Measurements from ENCODE around the gene PSTPIP1. TPM values are rescaled to one million over a fixed set of nuclear protein-coding genes. Genes with fewer than 3 reads are reported as not detected.

PSTPIP1 gene
- polyA plus RNA-seq, 3 donors: 1.9 to 18.1 (median 9.1) TPM

GRCh38 chr15:76976141-76976540 is 18.8 kb upstream of the PSTPIP1 start:
- no peak overlapping the region for H3K27ac ChIP-seq (ENCODE audit: low read depth, low read length)
- WGBS, 3 donors: 60 to 100% (median 97%) methylated on average over 1 of the region's 1 CpG

DNA sequence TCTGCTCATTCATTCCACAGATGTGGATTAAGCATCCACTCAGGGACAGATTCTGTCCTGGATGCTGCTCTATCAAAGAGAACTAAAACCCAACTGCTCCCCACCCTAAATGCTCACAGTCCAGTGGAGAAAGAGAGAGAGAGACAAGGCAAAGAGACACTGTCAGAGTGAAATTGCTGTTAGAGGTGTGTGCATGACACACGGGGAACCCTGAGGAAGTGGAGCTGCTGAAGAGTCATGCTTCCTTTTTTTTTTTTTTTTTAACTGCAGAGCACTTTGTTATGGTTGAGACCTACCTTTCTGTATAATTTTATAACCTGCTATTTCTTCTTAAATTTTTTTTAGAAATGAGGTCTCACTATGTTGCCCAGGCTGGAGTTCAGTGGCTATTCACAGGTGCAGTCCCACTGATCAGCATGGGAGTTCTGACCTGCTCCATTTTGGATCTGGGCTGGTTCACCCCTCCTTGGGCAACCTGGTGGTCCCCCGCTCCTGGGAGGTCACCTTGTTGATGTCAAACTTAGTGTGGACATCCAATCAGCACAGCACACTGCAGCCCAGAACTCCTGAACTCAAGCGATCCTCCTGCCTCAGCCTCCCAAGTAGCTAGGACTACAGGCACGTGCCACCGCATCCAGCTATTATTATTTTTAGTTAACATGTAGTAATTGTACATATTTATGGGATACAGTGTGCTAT is 18.2 kb upstream of the PSTPIP1 start:
- 80 to 94% (median 84%) methylated on average over 5 of the region's 5 CpGs for WGBS, 3 donors
- H3K27ac ChIP-seq (ENCODE audit: low read depth, low read length): no peak overlapping the region

DNA sequence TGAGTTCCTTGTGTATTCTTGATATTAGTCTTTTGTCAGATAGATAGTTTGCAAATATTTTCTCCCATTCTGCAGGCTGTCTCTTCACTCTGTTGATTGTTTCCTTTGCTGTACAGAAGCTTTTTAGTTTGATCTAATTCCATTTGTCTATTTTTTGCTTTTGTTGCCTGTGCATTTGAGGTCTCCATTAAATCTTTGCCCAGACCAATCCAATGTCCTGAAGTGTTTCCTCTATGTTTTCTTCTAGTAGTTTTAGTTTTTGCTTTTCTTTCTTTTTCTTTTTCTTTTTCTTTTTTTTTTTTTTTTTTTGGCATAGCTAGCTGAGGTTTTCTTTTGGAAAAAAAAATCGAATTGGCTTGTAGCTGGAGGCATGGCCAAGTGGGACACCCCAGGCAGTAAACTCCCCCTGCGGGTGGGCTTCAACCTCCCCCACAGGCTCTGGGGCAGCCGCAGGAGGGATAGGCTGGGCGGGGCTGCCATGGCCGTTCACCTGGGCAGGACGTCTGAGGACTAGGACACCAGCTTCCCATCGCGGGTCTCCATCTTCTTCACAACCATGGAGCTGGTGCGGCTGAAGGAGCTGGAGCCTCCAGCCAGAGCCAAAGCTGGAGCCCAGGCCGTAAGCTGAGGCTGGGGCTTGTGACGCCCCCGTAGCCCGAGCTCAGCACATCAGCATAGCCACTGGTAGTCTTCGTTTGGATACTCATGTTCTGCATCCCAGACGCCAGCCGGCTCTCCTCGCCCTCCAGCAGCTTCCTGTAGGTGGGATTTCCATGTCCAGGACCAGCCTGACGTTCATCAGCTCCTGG is 16.2 kb upstream of the PSTPIP1 start:
- no peak overlapping the region for H3K27ac ChIP-seq (ENCODE audit: low read depth, low read length)
- 90 to 95% (median 94%) methylated on average over 18 of the region's 18 CpGs for WGBS, 3 donors

DNA sequence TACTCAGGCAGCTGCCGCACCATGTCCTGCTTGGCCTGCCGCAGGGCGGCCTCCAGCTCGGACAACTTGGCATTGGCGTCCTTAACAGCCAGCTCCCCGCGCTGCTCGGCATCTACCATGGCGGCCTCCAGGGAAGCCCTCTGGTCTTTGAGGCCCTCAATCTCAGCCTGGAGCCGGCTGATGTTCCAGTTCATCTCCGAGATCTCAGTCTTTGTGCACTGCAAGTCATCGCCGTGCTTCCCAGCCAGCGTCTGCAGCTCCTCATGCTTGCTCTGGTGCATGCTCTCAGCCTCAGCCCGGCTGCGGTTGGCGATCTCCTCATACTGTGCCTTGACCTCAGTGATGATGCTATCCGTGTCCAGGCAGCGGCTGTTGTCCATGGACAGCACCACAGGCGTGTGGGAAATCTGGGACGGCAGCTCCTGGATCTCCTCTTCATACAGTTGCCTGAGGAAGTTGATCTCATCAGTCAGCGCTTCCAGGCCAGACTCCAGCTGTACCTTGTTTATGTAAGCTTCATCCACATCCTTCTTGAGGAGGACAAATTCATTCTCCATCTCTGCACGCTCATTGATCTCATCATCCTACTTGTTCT is 15.5 kb upstream of the PSTPIP1 start:
- no peak overlapping the region for H3K27ac ChIP-seq (ENCODE audit: low read depth, low read length)
- 92 to 94% (median 93%) methylated on average over 23 of the region's 23 CpGs for WGBS, 3 donors

- WGBS, 3 donors: 90 to 95% (median 94%) methylated on average over 7 of the region's 7 CpGs
- H3K27ac ChIP-seq (ENCODE audit: low read depth, low read length): no peak overlapping the region
These were observed 14.9 kb upstream of the PSTPIP1 start for GRCh38 chr15:76979996-76980520.

GRCh38 chr15:76982356-76982755 is 12.6 kb upstream of the PSTPIP1 start:
- WGBS, 3 donors: 86 to 90% (median 87%) methylated on average over 9 of the region's 9 CpGs

GRCh38 chr15:76982756-76983155 is 12.2 kb upstream of the PSTPIP1 start:
- 76 to 79% (median 78%) methylated on average over 6 of the region's 6 CpGs for WGBS, 3 donors
- no peak overlapping the region for H3K27ac ChIP-seq (ENCODE audit: low read depth, low read length)

More at GRCh38 chr15:76982356-76982755, 12.6 kb upstream of the PSTPIP1 start:
- H3K27ac ChIP-seq (ENCODE audit: low read depth, low read length): no peak overlapping the region

DNA sequence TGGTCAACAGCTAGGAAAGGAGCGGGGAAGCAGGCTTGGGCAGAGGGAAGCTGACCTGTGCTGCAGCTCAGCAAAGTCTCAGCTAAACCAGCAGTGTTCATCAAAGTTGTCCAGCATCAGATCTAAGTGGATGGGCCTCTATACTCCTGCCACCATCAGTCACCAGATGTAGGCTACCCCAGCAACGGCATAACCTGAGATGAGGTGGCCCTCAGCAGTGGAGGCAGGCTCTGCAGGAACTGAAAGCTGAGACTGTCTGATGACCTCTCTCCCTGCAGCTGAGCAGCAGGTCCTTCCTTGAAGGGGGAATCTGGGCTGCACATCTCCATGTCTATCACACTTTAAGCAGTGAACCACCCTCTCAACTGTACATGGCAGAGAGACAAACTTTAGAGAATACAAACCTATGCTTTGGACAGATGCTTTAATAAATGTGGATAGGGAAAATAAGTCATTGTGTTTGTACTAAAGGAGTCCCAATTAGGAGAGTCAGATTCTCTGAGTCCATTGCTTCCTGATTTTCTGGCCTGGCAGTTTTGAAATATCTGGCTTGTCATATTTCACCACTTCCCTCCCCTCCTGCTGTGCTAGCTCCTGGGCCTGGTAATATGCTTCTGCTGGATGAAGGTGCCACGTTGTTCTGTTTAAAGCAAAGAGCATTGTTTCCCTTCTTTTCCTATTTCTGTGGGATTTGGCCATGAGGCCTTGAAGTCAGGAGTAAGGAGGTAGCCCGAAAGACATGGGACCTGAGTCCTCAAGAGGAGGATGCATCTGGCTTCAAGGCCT is 11.1 kb upstream of the PSTPIP1 start:
- no peak overlapping the region for H3K27ac ChIP-seq (ENCODE audit: low read depth, low read length)
- 62 to 85% (median 72%) methylated on average over 4 of the region's 4 CpGs for WGBS, 3 donors

GRCh38 chr15:76986743-76987142 is 8.2 kb upstream of the PSTPIP1 start:
- 59 to 90% (median 82%) methylated on average over 3 of the region's 3 CpGs for WGBS, 3 donors
- H3K27ac ChIP-seq (ENCODE audit: low read depth, low read length): no peak overlapping the region

DNA sequence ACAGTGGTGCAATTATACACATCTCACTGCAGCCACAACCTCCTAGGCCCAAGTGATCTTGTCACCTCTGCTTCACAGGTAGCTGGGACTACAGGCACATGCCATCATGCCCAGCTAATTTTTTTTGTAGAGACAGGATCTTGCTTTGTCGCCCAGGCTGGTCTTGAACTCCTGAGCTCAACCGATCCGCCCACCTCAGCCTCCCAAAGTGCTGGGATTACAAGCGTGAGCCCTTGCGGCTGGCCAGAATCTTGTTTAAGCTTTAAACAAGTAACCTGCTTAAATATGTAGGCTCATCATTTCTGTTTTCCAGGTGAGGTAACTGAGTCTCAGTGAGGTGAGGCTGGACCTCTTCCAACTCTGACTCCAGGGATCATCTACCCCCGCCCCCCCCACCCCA is 7.7 kb upstream of the PSTPIP1 start:
- WGBS, 3 donors: 88 to 95% (median 93%) methylated on average over 6 of the region's 6 CpGs
- no peak overlapping the region for H3K27ac ChIP-seq (ENCODE audit: low read depth, low read length)

GRCh38 chr15:76987896-76988860 is 6.7 kb upstream of the PSTPIP1 start:
- 39 to 77% (median 44%) methylated on average over 11 of the region's 11 CpGs for WGBS, 3 donors
- no peak overlapping the region for H3K27ac ChIP-seq (ENCODE audit: low read depth, low read length)

GRCh38 chr15:76988867-76989780 is 5.8 kb upstream of the PSTPIP1 start:
- no peak overlapping the region for H3K27ac ChIP-seq (ENCODE audit: low read depth, low read length)
- 61 to 85% (median 62%) methylated on average over 12 of the region's 12 CpGs for WGBS, 3 donors

DNA sequence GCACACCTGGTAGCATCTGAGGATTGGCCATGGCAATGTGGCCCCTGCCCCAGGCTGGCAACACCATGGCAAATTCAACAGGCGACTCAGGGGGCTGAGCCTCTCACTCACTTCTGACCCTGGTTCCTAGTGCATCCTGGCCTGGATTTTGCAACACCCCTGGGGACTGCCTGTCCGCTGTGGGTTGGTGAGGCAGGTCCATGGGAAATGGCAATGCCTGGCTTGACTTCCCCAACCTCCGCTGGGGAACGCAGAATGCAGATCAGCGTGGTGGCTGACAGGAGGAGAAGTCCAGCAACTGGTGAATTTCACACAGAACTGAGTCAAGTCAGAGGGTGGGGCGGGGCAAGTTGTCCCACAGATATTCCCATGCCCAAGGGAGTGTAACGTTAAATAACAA is 3.9 kb upstream of the PSTPIP1 start:
- 52 to 60% (median 59%) methylated on average over 7 of the region's 7 CpGs for WGBS, 3 donors

DNA sequence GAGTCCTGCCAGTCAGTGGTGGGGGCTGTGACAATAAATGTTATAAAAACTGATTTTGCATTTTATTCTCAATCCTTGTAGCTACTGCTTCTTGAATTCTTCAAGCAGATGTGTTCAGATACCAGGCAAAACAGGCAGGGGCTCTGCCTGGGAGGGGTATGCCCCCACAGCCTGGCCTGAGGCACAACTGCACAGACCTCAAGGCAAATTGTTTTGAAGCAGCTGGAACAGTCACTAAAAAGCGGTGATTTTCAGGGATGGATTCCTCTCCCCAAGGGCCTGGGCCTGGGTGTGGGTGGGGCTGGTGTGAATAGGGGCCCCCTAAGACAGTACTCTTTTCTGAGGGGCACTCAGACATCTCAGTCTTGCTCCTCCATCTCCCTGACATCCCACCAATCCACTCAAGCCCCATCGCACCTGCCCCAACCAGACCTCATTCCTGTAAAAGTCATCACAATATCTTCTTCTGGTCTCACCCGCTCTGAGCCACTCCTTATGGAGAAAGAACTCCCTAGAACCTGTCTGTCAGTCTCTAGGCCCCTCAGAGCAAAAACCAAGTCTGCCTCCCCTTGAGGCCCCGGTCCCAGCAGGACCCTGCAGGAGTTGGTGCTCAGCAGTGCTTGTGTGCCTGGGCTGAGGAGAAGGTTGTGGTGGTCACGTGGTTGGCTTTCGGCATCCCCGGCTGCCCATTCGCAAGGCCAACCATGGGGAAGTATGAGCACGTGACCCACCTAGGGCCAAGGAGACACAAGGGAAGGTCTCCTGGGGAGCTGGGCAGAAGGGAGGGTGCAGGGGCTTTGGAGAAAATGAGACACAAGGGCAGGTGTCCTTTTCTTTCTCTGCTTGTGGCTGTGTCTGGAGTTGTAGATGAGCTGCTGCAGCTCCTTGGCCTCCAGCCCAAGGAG is 2.9 kb upstream of the PSTPIP1 start:
- no peak overlapping the region for H3K27ac ChIP-seq (ENCODE audit: low read depth, low read length)
- 73 to 96% (median 82%) methylated on average over 9 of the region's 9 CpGs for WGBS, 3 donors

More for the DNA sequence above, 3.9 kb upstream of the PSTPIP1 start:
- H3K27ac ChIP-seq (ENCODE audit: low read depth, low read length): no peak overlapping the region

DNA sequence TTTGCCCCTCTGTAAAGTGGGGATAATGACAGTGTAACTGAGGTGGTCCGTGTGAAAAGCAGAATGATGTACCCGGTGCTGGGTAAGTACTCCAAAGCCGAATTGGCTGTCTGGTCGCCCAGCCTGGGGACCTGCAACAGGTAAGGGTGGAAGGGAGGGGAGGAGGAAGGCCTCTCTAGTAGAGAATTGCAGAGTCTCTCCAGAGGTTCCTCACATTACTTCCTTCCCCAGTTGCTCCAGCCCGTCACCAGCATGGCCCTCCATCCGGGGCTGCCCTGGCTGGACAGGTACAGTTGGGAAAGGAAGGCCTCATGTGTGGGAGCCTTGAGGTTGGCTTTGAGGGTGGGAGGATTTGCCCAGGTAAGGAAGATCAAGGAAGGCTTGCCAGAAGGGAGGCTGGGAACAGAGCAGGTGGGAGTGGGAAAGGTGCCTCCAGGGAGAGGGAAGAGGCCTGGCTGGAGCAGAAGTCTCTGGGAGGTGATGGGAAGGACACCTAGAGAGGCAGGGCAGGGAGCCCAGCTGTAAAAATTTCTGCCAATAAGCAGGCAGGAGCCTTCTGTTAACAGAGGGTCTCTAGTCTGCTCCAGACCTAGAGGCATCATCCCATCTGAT is 1.7 kb upstream of the PSTPIP1 start:
- 75 to 89% (median 83%) methylated on average over 6 of the region's 6 CpGs for WGBS, 3 donors
- no peak overlapping the region for H3K27ac ChIP-seq (ENCODE audit: low read depth, low read length)

Data from adipose tissue (tissue), 3 donors.